Measurements from ENCODE around the gene HSD17B3.

GRCh38 chr9:96293498-96294158, 8.3 kb downstream of the HSD17B3 start:
- no peak for TF ChIP-seq CTCF (conservative IDR thresholded peaks at IDR 0.05; ENCODE audit: low read depth in 2 of 2)
- TF ChIP-seq, protein P1, sequence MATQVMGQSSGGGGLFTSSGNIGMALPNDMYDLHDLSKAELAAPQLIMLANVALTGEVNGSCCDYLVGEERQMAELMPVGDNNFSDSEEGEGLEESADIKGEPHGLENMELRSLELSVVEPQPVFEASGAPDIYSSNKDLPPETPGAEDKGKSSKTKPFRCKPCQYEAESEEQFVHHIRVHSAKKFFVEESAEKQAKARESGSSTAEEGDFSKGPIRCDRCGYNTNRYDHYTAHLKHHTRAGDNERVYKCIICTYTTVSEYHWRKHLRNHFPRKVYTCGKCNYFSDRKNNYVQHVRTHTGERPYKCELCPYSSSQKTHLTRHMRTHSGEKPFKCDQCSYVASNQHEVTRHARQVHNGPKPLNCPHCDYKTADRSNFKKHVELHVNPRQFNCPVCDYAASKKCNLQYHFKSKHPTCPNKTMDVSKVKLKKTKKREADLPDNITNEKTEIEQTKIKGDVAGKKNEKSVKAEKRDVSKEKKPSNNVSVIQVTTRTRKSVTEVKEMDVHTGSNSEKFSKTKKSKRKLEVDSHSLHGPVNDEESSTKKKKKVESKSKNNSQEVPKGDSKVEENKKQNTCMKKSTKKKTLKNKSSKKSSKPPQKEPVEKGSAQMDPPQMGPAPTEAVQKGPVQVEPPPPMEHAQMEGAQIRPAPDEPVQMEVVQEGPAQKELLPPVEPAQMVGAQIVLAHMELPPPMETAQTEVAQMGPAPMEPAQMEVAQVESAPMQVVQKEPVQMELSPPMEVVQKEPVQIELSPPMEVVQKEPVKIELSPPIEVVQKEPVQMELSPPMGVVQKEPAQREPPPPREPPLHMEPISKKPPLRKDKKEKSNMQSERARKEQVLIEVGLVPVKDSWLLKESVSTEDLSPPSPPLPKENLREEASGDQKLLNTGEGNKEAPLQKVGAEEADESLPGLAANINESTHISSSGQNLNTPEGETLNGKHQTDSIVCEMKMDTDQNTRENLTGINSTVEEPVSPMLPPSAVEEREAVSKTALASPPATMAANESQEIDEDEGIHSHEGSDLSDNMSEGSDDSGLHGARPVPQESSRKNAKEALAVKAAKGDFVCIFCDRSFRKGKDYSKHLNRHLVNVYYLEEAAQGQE (IDR thresholded peaks at IDR 0.05; ENCODE audit: unreplicated experiment), result no peak
- TF ChIP-seq POLR2AphosphoS5 (IDR thresholded peaks at IDR 0.05; ENCODE audit: low read depth), result no peak

Measured in GM23338 (cell line).